Measurements from ENCODE around the gene OSCAR.

DNA sequence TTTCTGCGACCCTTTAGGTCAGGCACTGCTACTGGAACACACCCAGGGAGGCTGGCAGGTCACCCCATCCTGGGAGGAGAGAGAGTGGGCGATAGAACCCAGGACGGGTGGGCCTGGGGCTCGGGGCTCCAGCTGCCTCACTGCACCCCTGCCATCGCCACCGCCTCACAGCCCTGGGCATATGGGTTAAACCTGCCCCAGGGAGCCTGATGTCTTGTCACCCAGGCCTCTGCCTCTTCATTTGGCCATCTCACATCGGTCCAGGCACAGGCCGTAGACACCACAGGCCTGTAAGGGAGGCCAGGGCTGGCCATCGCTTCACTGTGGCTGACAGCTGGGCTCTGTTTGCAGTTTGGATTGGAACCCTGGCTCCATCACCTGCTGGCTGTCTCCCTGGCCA lies 25.1 kb upstream of the OSCAR start:
- TF ChIP-seq POLR2AphosphoS5 (IDR thresholded peaks at IDR 0.05) (no peak), CTCF (IDR thresholded peaks at IDR 0.05 in 8 of 11, conservative IDR thresholded peaks at IDR 0.05 in 3 of 11) (no peak), POLR2A (IDR thresholded peaks at IDR 0.05) (no peak)
